Hepatocyte (in vitro differentiated cells): ENCODE measurements around the gene CILP2. TPM values are rescaled to one million over a fixed set of nuclear protein-coding genes. Genes with fewer than 3 reads are reported as not detected.

Experiments used
- DNase-seq: peaks from one replicate; pipeline ENCODE4 v3.0.0-alpha.2; 2016; ENCODE audit warnings: low spot score
- H2AFZ ChIP-seq: fragments of 200-600 bp; sonication (generic); 2 replicates; pipeline ENCODE4 v1.6.0; 2016; ENCODE audit warnings: antibody characterized with exemption, mild to moderate bottlenecking
- H3K27ac ChIP-seq: fragments of 200-600 bp; sonication (generic); 2 replicates; pipeline ENCODE4 v1.5.1; 2016; ENCODE audit warnings: mild to moderate bottlenecking
- H3K27me3 ChIP-seq: fragments of 200-600 bp; sonication (generic); 2 replicates; pipeline ENCODE4 v1.6.1; 2016
- H3K36me3 ChIP-seq: fragments of 200-600 bp; sonication (generic); replicated peaks from 2 replicates; pipeline ENCODE4 v1.5.1; 2016; ENCODE audit warnings: low read depth; ENCODE audit not compliant: insufficient read depth
- H3K4me1 ChIP-seq: fragments of 200-600 bp; sonication (generic); 2 replicates; pipeline ENCODE4 v1.5.1; 2016; ENCODE audit warnings: mild to moderate bottlenecking, moderate library complexity; ENCODE audit not compliant: insufficient read depth
- H3K4me2 ChIP-seq: fragments of 200-600 bp; sonication (generic); 2 replicates; pipeline ENCODE4 v1.6.0; 2016
- H3K4me3 ChIP-seq: fragments of 200-600 bp; sonication (generic); 2 replicates; pipeline ENCODE4 v1.5.1; 2016; ENCODE audit warnings: mild to moderate bottlenecking
- H3K79me2 ChIP-seq: fragments of 200-600 bp; sonication (generic); 2 replicates; pipeline ENCODE4 v1.6.0; 2017; ENCODE audit warnings: mild to moderate bottlenecking
- H3K9me2 ChIP-seq: fragments of 200-600 bp; sonication (generic); replicated peaks from 2 replicates; pipeline ENCODE4 v1.6.0; 2017; ENCODE audit warnings: mild to moderate bottlenecking; ENCODE audit not compliant: insufficient read depth
- H3K9me3 ChIP-seq: fragments of 200-600 bp; sonication (generic); 2 replicates; pipeline ENCODE4 v1.5.1; 2016; ENCODE audit warnings: low read depth, mild to moderate bottlenecking
- H4K20me1 ChIP-seq: fragments of 200-600 bp; sonication (generic); 2 replicates; pipeline ENCODE4 v1.6.0; 2016; ENCODE audit warnings: mild to moderate bottlenecking; ENCODE audit not compliant: insufficient read depth, poor library complexity, severe bottlenecking
- EZH2 ChIP-seq: fragments of 200-600 bp; sonication (generic); IDR thresholded peaks from 2 replicates; pipeline ENCODE4 v1.6.1; 2016; ENCODE audit warnings: antibody characterized with exemption, mild to moderate bottlenecking, borderline replicate concordance
- EZH2phosphoT487 ChIP-seq: fragments of 200-600 bp; sonication (generic); IDR thresholded peaks from one replicate; pipeline ENCODE4 v1.6.1; 2018; ENCODE audit warnings: antibody characterized with exemption, mild to moderate bottlenecking, low read depth, moderate library complexity; ENCODE audit not compliant: unreplicated experiment, severe bottlenecking
- WGBS: methylation state at CpG from one replicate; pipeline ENCODE4 v1.1.6; 2016; ENCODE audit warnings: low lambda C conversion rate; ENCODE audit errors: missing lambda C conversion rate; 5-methylcytosine and 5-hydroxymethylcytosine counted together
- polyA plus RNA-seq: library from polyadenylated mRNA; unstranded; fragments of >200 nt; fragmentation: Nextera tagmentation; extraction: Ambion mirVana; gene quantifications from 2 replicates; pipeline ENCODE4 v1.2.1, GENCODE V29; 2016
- total RNA-seq: library from RNA; depleted of rRNA; stranded (reverse); fragments of >200 nt; gene quantifications from 2 replicates; pipeline ENCODE4 v1.2.3, GENCODE V29; 2014
- TF ChIP-seq, protein P1 (sequence below): fragments of 200-600 bp; sonication (generic); IDR thresholded peaks from 2 replicates; pipeline ENCODE4 v1.5.1; 2016; ENCODE audit warnings: antibody characterized with exemption, mild to moderate bottlenecking; ENCODE audit not compliant: poor library complexity

CILP2 gene
- total RNA-seq (5.4 and 5.7 TPM in 2 replicates), polyA plus RNA-seq (16.5 and 22.5 TPM in 2 replicates)

DNA sequence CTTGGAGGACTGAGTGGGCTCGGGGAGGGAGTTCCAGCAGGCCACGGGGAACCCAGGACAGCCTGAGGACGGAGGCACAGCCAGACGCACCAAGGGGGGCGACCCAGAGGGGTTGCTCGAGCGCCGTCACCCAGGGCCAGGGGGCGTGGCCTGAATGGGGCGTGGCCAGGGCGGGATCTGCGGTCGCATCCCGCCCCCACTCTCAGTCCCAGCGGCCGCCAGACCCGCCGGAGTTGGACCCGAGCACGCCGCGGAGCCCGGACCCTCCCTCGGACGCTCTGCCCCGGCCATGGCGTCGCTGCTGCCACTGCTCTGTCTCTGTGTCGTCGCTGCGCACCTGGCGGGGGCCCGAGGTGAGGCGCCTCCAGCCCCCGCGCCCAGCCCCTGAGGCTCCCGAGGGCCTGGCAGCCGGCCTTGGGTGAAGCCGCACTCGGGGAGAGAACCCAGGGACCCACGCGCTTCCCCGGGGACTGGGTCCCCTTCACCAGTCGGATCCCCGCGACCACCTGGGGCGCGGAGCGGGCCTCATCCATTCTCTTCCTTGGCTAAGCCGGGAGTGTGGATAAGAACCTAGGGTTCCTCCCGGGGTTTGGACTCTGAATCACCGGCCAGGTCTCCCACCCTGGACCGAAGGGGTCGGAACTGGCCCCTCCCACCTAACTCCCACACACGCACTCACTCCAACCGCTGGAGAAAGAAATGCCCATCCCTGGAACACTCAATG is at the start of gene CILP2:
Gene CILP2 (plus strand): TSS at position 205 of the 724 bp plus-strand sequence. CDS start 85 bp downstream, at position 290.
- H3K4me3 ChIP-seq = peak within 1 kb of the TSS; percentile 41
- no peaks in the 10 kb centered on the region for H3K36me3 ChIP-seq
- TF ChIP-seq EZH2 = no peak
- TF ChIP-seq, protein P1, sequence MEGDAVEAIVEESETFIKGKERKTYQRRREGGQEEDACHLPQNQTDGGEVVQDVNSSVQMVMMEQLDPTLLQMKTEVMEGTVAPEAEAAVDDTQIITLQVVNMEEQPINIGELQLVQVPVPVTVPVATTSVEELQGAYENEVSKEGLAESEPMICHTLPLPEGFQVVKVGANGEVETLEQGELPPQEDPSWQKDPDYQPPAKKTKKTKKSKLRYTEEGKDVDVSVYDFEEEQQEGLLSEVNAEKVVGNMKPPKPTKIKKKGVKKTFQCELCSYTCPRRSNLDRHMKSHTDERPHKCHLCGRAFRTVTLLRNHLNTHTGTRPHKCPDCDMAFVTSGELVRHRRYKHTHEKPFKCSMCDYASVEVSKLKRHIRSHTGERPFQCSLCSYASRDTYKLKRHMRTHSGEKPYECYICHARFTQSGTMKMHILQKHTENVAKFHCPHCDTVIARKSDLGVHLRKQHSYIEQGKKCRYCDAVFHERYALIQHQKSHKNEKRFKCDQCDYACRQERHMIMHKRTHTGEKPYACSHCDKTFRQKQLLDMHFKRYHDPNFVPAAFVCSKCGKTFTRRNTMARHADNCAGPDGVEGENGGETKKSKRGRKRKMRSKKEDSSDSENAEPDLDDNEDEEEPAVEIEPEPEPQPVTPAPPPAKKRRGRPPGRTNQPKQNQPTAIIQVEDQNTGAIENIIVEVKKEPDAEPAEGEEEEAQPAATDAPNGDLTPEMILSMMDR = no peak
- no peak for TF ChIP-seq EZH2phosphoT487
- H3K27me3 ChIP-seq = no peaks in the 10 kb centered on the region
- H3K27ac ChIP-seq = no peak within 1 kb of the TSS
- H3K79me2 ChIP-seq = no peaks in the 10 kb centered on the region
- no peaks in the 10 kb centered on the region for H3K9me2 ChIP-seq
- 4% methylated on average over 31 of the region's 56 CpGs for WGBS
- H3K9me3 ChIP-seq = no peaks in the 10 kb centered on the region
- peaks cover 22% of the 10 kb centered on the region for H3K4me1 ChIP-seq
- peak within 1 kb of the TSS; percentile 14 for H2AFZ ChIP-seq
- H3K4me2 ChIP-seq = peak within 1 kb of the TSS; percentile 96
- peak; percentile 77 for DNase-seq
- no peaks in the 10 kb centered on the region for H4K20me1 ChIP-seq

DNA sequence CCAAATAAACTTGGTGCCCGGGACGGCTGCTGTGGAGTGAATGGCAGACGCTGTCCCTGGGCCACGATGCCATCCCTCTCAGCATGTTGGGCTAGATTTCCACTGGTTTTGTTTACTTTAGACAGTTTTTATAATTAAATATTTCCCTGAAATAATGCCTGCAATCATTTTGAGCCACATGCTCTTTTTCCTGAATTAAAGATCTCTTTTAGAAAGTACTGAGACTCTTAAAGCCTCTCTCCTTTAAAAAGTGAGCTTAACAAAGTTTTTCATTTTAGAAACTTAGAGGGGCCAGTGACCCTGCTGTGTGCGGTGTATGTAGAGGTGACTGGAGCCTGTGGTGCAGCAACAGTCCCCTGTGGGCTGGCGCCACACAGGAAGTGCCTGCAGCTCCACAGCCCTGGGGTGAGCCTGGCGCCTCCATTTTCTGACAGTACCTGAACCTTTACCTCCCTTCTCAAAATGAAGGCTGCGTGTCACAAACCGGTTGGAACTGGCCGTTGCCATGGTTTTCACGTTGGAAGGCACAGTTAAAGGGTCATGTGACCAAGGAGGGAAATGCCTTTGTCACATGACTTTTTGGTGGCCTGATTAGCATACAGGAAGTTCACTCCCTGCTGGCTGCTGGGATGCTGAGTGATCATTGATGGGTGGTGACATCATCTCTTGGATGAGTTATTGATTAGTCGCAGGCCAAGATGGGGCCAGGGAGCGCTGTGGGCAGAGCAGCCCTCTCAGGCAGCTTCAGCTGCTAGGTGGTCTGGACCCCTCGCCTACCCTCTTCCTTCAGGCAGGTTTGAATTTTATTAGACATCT is 49.0 kb upstream of the CILP2 start:
- Histone ChIP-seq H3K4me3 (no peak overlapping the region), H3K36me3 (no peaks in the 10 kb centered on the region), H3K9me3 (no peaks in the 10 kb centered on the region), H3K79me2 (peaks cover 43% of the 10 kb centered on the region), H3K27ac (peak overlapping the region; percentile 95), H2AFZ (no peak overlapping the region), H3K4me1 (peaks cover 52% of the 10 kb centered on the region), H3K27me3 (no peaks in the 10 kb centered on the region), H4K20me1 (no peaks in the 10 kb centered on the region), H3K9me2 (no peaks in the 10 kb centered on the region), H3K4me2 (peak overlapping the region; percentile 63)
- 43% methylated on average over 14 of the region's 14 CpGs for WGBS
- DNase-seq = peak; percentile 93
- TF ChIP-seq EZH2 (no peak), EZH2phosphoT487 (no peak)
- TF ChIP-seq, protein P1 = no peak

DNA sequence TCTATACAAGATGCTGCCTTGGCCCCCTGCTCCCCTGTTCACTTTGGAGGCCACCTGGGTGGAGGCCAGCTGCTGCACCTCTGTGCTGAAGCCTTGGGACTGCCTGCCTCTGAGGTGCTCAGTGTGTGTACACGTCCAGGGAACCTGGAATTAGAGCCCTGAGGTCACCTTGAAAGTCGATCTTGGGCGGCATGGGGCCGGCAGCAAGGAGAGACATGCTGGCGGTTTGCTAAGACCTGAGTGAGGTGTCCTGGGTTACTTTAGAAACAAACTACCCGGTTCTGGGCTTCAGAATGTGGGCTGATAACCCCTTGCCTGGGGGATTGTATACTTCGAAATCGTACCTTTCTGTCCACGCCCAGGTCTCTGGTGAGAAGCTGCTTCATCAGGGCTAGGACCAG is 48.3 kb upstream of the CILP2 start:
- Histone ChIP-seq H3K79me2 (peaks cover 37% of the 10 kb centered on the region), H2AFZ (no peak overlapping the region), H3K4me2 (peak overlapping the region; percentile 63), H3K36me3 (no peaks in the 10 kb centered on the region), H3K27ac (peak overlapping the region; percentile 95), H3K4me1 (peaks cover 50% of the 10 kb centered on the region), H3K27me3 (no peaks in the 10 kb centered on the region), H4K20me1 (no peaks in the 10 kb centered on the region), H3K9me2 (no peaks in the 10 kb centered on the region), H3K9me3 (no peaks in the 10 kb centered on the region), H3K4me3 (no peak overlapping the region)
- peak; percentile 31 for DNase-seq
- 70% methylated on average over 9 of the region's 9 CpGs for WGBS
- no peak for TF ChIP-seq EZH2phosphoT487
- TF ChIP-seq, protein P1 = no peak
- TF ChIP-seq EZH2 = no peak
